Esophagus muscularis mucosa (tissue), 4 donors: ENCODE results near the gene SETBP1. TPM values are rescaled to one million over a fixed set of nuclear protein-coding genes. Genes with fewer than 3 reads are reported as not detected.

Source experiments
- DNase-seq: peaks from one replicate; pipeline ENCODE4 v3.0.0-alpha.2; 2017; ENCODE audit errors: extremely low spot score
- H3K27ac ChIP-seq, 4 donors: fragments of 200-600 bp; sonication (generic); replicated peaks in 1 of 4; 1 replicate in 3 of 4; 2 replicates in 1 of 4; pipeline ENCODE4 v1.5.1; 2016 to 2019; ENCODE audit warnings: mild to moderate bottlenecking in 1 of 4
- H3K27me3 ChIP-seq, 4 donors: fragments of 200-600 bp; sonication (generic); one replicate each; pipeline versions ENCODE4 v1.5.1 to v1.6.0; 2016 to 2019
- H3K36me3 ChIP-seq, 4 donors: fragments of 200-600 bp; sonication (generic); one replicate each; pipeline ENCODE4 v1.5.1; 2016 to 2019
- H3K4me1 ChIP-seq, 4 donors: fragments of 200-600 bp; sonication (generic); one replicate each; pipeline ENCODE4 v1.5.1; 2016 to 2019
- H3K4me3 ChIP-seq, 4 donors: fragments of 200-600 bp; sonication (generic); 1 replicate in 2 of 4; 2 replicates in 2 of 4; pipeline ENCODE4 v1.5.1; 2016 to 2019; ENCODE audit warnings: mild to moderate bottlenecking in 4 of 4, moderate library complexity in 1 of 4
- H3K9me3 ChIP-seq, 4 donors: fragments of 200-600 bp; sonication (generic); 1 replicate in 3 of 4; 2 replicates in 1 of 4; pipeline ENCODE4 v1.5.1; 2016 to 2019
- CTCF ChIP-seq, 3 experiments: fragments of 200-600 bp in 2 of 3; fragments of 450-650 bp in 1 of 3; sonication (generic) in 2 of 3; IDR thresholded peaks; one replicate each; pipeline ENCODE4 v1.5.1; 2017 to 2019; ENCODE audit warnings: antibody characterized with exemption in 3 of 3, mild to moderate bottlenecking in 2 of 3, moderate library complexity in 1 of 3
- EP300 ChIP-seq: sonication (generic); formaldehyde crosslinking; IDR thresholded peaks from one replicate; pipeline ENCODE4 v1.6.1; 2017; ENCODE audit warnings: antibody characterized with exemption
- POLR2A ChIP-seq: fragments of 450-650 bp; IDR thresholded peaks from one replicate; pipeline ENCODE4 v1.6.1; 2017; ENCODE audit warnings: antibody characterized with exemption, moderate library complexity, mild to moderate bottlenecking, low read depth
- POLR2AphosphoS5 ChIP-seq, 2 donors: sonication (generic); formaldehyde crosslinking; IDR thresholded peaks; one replicate each; pipeline ENCODE4 v1.6.1; 2017; ENCODE audit warnings: antibody characterized with exemption in 2 of 2
- WGBS: methylation state at CpG from one replicate; pipeline ENCODE4 v1.1.5; 2018; 5-methylcytosine and 5-hydroxymethylcytosine counted together
- intact Hi-C: fragments of 100-400 bp; cut with DNase I; formaldehyde crosslinking; loops from one replicate; pipeline ENCODE4 v1.15.1; 2023
- total RNA-seq, 4 donors: library from RNA; depleted of rRNA; stranded (reverse); fragments of >200 nt; gene quantifications; one replicate each; pipeline versions ENCODE4 v1.1.0 to v1.2.1, GENCODE V29; 2016

The SETBP1 gene
- total RNA-seq, 4 donors from 2014 or later, result 40.9 to 86.5 (median 65.1) TPM

GRCh38 chr18:44735096-44735495 lies 54.4 kb downstream of the SETBP1 start:
- Histone ChIP-seq H3K27me3 (no peaks in the 10 kb centered on the region), H3K4me3 (no peak overlapping the region), H3K9me3 (no peaks in the 10 kb centered on the region), H3K36me3 (no peaks in the 10 kb centered on the region), H3K27ac (no peak overlapping the region), H3K4me1 (peaks cover 11 to 51% (median 47%) of the 10 kb centered on the region in 4 donors)
- intact Hi-C loops, result no loop called here
- TF ChIP-seq CTCF (IDR thresholded peaks at IDR 0.05), result no peak
- no peak for DNase-seq

GRCh38 chr18:44736664-44737380 lies 56.1 kb downstream of the SETBP1 start:
- peaks cover 16 to 50% (median 48%) of the 10 kb centered on the region in 4 donors for H3K4me1 ChIP-seq
- H3K27ac ChIP-seq, result peak overlapping the region in 3 of 4 donors; percentile 20 to 44 (median 30)
- no peak for TF ChIP-seq EP300
- TF ChIP-seq POLR2AphosphoS5 (IDR thresholded peaks at IDR 0.05), result no peak
- no peak for TF ChIP-seq CTCF (IDR thresholded peaks at IDR 0.05)
- no peak for TF ChIP-seq POLR2A
- no peaks in the 10 kb centered on the region for H3K36me3 ChIP-seq
- WGBS, result 77% methylated on average over 3 of the region's 3 CpGs
- intact Hi-C loops, result no loop called here
- H3K9me3 ChIP-seq, result no peaks in the 10 kb centered on the region
- no peaks in the 10 kb centered on the region for H3K27me3 ChIP-seq
- no peak overlapping the region for H3K4me3 ChIP-seq
- no peak for DNase-seq

GRCh38 chr18:44737623-44738022 lies 56.9 kb downstream of the SETBP1 start:
- no peak overlapping the region for H3K4me3 ChIP-seq
- H3K9me3 ChIP-seq, result no peaks in the 10 kb centered on the region
- intact Hi-C loops, result no loop called here
- H3K27me3 ChIP-seq, result no peaks in the 10 kb centered on the region
- peak overlapping the region in 3 of 4 donors; percentile 20 to 44 (median 30) for H3K27ac ChIP-seq
- peaks cover 21 to 50% (median 48%) of the 10 kb centered on the region in 4 donors for H3K4me1 ChIP-seq
- WGBS, result 86% methylated on average over 3 of the region's 3 CpGs
- DNase-seq, result no peak
- no peaks in the 10 kb centered on the region for H3K36me3 ChIP-seq
- TF ChIP-seq EP300 (no peak), POLR2A (no peak), CTCF (IDR thresholded peaks at IDR 0.05) (no peak)

GRCh38 chr18:44740000-44740399 lies 59.3 kb downstream of the SETBP1 start:
- intact Hi-C loops, result no loop called here
- H3K27me3 ChIP-seq, result no peaks in the 10 kb centered on the region

More at GRCh38 chr18:44740000-44740399, 59.3 kb downstream of the SETBP1 start:
- 86% methylated on average over 2 of the region's 5 CpGs for WGBS
- no peak for DNase-seq
- Histone ChIP-seq H3K9me3 (no peaks in the 10 kb centered on the region), H3K4me3 (no peak overlapping the region), H3K4me1 (peaks cover 24 to 58% (median 48%) of the 10 kb centered on the region in 4 donors), H3K27ac (peak overlapping the region in 1 of 4 donors; percentile 17), H3K36me3 (no peaks in the 10 kb centered on the region)
- TF ChIP-seq POLR2A (no peak), CTCF (IDR thresholded peaks at IDR 0.05) (no peak), POLR2AphosphoS5 (IDR thresholded peaks at IDR 0.05) (no peak), EP300 (no peak)
